HFFc6 (cell line): ENCODE results near the gene DEXI. TPM values are rescaled to one million over a fixed set of nuclear protein-coding genes. Genes with fewer than 3 reads are reported as not detected.

ENCODE experiments used
- DNase-seq: peaks from one replicate; pipeline ENCODE4 v3.0.0-alpha.2; 2018
- H3K27ac Mint-ChIP-seq: 2 replicates; pipeline ENCODE4 v1.8.0; 2020; ENCODE audit warnings: mild to moderate bottlenecking, mixed read lengths
- H3K27me3 Mint-ChIP-seq: 2 replicates; pipeline ENCODE4 v1.8.0; 2021; ENCODE audit warnings: mild to moderate bottlenecking, moderate library complexity, mixed read lengths; ENCODE audit not compliant: insufficient read depth
- H3K36me3 Mint-ChIP-seq: 2 replicates; pipeline ENCODE4 v1.8.0; 2021; ENCODE audit warnings: low read depth, mixed read lengths
- H3K4me1 Mint-ChIP-seq: 2 replicates; pipeline ENCODE4 v1.8.0; 2020; ENCODE audit warnings: low read depth, mixed read lengths
- H3K4me3 Mint-ChIP-seq: 2 replicates; pipeline ENCODE4 v1.8.0; 2020; ENCODE audit warnings: mild to moderate bottlenecking, moderate library complexity, mixed read lengths
- H3K9me3 Mint-ChIP-seq: 2 replicates; pipeline ENCODE4 v1.8.0; 2020; ENCODE audit warnings: mild to moderate bottlenecking, mixed read lengths
- CTCF ChIP-seq: fragments of 200-600 bp; sonication (generic); IDR thresholded peaks from 2 replicates; pipeline ENCODE4 v1.5.0; 2021; ENCODE audit warnings: antibody characterized with exemption, mild to moderate bottlenecking
- total RNA-seq, 6 experiments: library from RNA; stranded (reverse); fragmentation: NEBNext Ultra II Directional; extraction: Animal tissue kit (Norgen Biotek cat#: 25700); gene quantifications; 2 replicates in 1 of 6; 3 replicates in 5 of 6; pipeline ENCODE4 v1.2.3, GENCODE V29; 2021

DEXI gene
- total RNA-seq, 6 experiments from 2014 or later: 39.3 to 49.2 (median 44.3) TPM

DNA sequence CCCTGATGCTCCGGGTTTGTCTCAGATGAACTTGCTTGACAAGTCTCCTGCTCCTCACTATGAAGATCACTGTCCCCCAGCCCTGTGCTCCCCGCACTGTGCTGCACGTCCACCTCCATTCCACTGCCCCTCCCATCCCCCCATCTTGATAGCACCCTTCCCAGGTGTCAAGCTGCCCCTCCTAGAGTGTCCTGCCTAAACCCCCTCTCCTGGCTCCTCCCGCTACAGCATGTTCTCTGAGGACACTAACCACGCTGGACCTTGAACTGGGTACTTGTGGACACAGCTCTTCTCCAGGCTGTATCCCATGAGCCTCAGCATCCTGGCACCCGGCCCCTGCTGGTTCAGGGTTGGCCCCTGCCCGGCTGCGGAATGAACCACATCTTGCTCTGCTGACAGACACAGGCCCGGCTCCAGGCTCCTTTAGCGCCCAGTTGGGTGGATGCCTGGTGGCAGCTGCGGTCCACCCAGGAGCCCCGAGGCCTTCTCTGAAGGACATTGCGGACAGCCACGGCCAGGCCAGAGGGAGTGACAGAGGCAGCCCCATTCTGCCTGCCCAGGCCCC, 18.5 kb downstream of the DEXI start:
- Mint-ChIP-seq H3K36me3 (peaks cover 16% of the 10 kb centered on the region), H3K27ac (no peak overlapping the region), H3K27me3 (no peaks in the 10 kb centered on the region; the same call in 1 of the 2 replicates), H3K4me3 (no peak overlapping the region), H3K9me3 (no peaks in the 10 kb centered on the region), H3K4me1 (peaks cover 9% of the 10 kb centered on the region)
- TF ChIP-seq CTCF: no peak
- DNase-seq: no peak

GRCh38 chr16:10923146-10923649, 19.1 kb downstream of the DEXI start:
- peaks cover 13% of the 10 kb centered on the region for H3K4me1 Mint-ChIP-seq
- no peak overlapping the region for H3K4me3 Mint-ChIP-seq
- H3K27ac Mint-ChIP-seq: no peak overlapping the region
- no peak for TF ChIP-seq CTCF
- no peaks in the 10 kb centered on the region for H3K9me3 Mint-ChIP-seq
- DNase-seq: no peak
- no peaks in the 10 kb centered on the region; the same call in 1 of the 2 replicates for H3K27me3 Mint-ChIP-seq
- peaks cover 16% of the 10 kb centered on the region for H3K36me3 Mint-ChIP-seq

GRCh38 chr16:10922328-10923145, 19.7 kb downstream of the DEXI start:
- no peaks in the 10 kb centered on the region; the same call in 1 of the 2 replicates for H3K27me3 Mint-ChIP-seq
- no peak overlapping the region for H3K27ac Mint-ChIP-seq
- TF ChIP-seq CTCF: no peak
- DNase-seq: no peak
- H3K9me3 Mint-ChIP-seq: no peaks in the 10 kb centered on the region
- peaks cover 13% of the 10 kb centered on the region for H3K4me1 Mint-ChIP-seq
- H3K36me3 Mint-ChIP-seq: peaks cover 10% of the 10 kb centered on the region
- no peak overlapping the region for H3K4me3 Mint-ChIP-seq

GRCh38 chr16:10921536-10922327, 20.5 kb downstream of the DEXI start:
- Mint-ChIP-seq H3K27me3 (no peaks in the 10 kb centered on the region; the same call in 1 of the 2 replicates), H3K9me3 (no peaks in the 10 kb centered on the region), H3K27ac (no peak overlapping the region), H3K4me1 (peaks cover 13% of the 10 kb centered on the region), H3K4me3 (no peak overlapping the region), H3K36me3 (peaks cover 10% of the 10 kb centered on the region; the same call in 1 of the 2 replicates)
- no peak for DNase-seq
- TF ChIP-seq CTCF: no peak

DNA sequence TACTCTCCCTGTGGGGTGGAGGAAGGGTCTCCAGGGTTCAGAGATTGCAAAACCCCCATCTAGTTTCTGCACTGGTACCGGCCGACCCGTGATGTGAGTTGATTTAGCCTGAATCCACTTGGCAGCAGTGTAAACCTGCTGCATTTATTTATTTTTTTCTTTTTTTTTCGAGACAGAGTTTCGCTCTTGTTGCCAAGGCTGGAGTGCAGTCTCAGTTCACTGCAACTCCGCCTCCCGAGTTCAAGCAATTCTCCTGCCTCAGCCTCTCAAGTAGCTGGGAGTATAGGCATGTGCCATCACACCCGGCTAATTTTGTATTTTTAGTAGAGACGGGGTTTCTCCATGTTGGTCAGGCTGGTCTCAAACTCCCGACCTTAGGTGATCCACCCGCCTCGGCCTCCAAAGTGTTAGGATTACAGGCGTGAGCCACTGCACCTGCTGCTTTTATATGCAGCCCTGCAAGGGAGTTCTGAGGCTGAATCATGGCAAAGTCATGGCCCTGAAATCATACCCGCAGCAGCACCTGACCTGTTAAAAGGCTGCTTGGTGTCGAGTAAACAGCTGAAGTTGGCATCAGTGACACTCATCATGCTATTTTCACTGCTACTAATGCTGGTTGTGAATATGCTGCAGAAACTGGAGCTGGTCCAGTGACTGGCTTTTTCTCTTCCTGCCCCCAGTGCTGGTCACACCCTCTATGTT, 21.4 kb downstream of the DEXI start:
- Mint-ChIP-seq H3K27ac (no peak overlapping the region), H3K27me3 (no peaks in the 10 kb centered on the region; the same call in none of the 2 replicates), H3K4me1 (peaks cover 13% of the 10 kb centered on the region), H3K36me3 (peaks cover 10% of the 10 kb centered on the region; the same call in 1 of the 2 replicates), H3K9me3 (no peaks in the 10 kb centered on the region), H3K4me3 (no peak overlapping the region)
- TF ChIP-seq CTCF: no peak
- DNase-seq: no peak
